ENCODE measurements around the gene PPARGC1A.

PPARGC1A gene

DNA sequence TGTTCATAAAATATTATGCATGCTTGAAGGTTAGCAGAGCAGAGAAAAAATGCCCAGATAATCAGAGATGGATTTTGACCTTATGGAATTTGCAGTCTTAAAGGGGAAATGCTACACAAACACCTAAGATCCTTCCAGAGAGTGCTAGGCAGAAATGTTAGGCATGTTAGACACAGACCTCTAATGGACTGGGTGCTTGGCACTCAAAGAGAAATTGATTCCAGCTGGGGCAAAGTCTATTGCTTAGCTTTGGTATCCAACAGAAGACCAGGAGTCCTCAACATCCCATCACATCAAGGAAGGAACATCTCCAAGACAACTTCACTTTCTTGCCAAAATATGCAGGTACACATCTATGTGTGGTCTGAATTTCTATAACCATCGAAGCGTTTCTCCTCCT lies 32.2 kb upstream of the PPARGC1A start:
- no peak overlapping the region for H3K27ac ChIP-seq
- TF ChIP-seq ZFX (IDR thresholded peaks at IDR 0.05), result no peak
- TF ChIP-seq, protein P1, sequence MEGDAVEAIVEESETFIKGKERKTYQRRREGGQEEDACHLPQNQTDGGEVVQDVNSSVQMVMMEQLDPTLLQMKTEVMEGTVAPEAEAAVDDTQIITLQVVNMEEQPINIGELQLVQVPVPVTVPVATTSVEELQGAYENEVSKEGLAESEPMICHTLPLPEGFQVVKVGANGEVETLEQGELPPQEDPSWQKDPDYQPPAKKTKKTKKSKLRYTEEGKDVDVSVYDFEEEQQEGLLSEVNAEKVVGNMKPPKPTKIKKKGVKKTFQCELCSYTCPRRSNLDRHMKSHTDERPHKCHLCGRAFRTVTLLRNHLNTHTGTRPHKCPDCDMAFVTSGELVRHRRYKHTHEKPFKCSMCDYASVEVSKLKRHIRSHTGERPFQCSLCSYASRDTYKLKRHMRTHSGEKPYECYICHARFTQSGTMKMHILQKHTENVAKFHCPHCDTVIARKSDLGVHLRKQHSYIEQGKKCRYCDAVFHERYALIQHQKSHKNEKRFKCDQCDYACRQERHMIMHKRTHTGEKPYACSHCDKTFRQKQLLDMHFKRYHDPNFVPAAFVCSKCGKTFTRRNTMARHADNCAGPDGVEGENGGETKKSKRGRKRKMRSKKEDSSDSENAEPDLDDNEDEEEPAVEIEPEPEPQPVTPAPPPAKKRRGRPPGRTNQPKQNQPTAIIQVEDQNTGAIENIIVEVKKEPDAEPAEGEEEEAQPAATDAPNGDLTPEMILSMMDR (conservative IDR thresholded peaks at IDR 0.05), result no peak

- H3K27ac ChIP-seq, result no peak overlapping the region
- no peak for TF ChIP-seq ZFX (IDR thresholded peaks at IDR 0.05)
- TF ChIP-seq, protein P1 (conservative IDR thresholded peaks at IDR 0.05), result no peak
These were observed 31.6 kb upstream of the PPARGC1A start for GRCh38 chr4:23921447-23921845.

DNA sequence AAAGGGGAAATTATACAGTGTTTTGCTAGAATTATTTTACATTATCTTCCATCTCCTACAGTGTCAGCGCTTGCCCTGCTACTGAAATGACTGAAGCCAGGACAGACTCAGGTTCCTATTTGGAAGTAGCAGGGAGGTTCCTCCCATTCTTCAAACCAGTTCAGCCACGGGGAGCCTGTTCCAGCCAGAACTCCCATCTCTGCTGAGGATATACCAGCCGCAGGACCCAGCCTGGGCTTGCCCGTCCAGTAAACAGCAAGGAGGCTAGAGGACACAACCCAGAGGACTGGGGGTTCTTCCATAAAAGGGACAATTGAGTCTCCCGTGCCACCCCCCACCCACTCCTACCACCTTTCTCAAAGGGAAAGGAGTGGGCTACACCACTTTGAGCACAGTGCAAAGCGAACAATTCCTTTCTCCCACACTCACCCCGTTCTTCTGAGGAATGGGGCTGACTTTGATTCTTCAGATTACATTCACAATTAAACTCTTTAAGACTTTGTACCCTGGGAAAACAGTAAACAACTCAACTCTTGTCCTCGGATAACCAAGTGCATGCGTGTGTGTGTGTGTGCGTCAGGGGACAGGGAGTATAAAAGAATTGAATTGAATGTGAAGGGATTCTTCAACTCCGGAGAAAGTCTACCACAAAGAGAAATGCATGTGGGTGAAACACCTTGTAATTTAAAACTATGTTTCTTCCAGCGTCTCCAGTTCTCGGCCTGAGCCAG lies 31.0 kb upstream of the PPARGC1A start:
- no peak overlapping the region for H3K27ac ChIP-seq
- TF ChIP-seq ZFX (IDR thresholded peaks at IDR 0.05), result no peak
- TF ChIP-seq, protein P1 (conservative IDR thresholded peaks at IDR 0.05), result no peak

DNA sequence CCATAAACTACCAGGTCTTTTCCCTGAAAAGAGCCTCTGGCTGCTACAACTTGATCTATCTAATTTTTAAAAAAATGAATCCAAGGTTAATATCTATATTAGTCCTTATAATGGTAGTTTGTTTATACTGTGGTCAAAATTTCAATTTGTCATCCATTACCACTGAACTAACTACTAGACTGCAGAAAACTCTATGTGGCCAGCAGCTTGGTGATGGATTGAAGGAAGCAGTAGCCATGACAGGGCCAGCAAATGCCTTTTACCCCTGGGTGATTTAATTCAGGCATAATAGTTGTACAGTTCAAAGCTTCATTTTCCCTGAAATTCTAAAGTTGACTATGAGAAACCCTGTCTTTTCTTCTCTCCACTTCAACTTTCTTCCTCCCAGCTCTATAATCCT lies 30.4 kb upstream of the PPARGC1A start:
- TF ChIP-seq ZFX (IDR thresholded peaks at IDR 0.05), result no peak
- TF ChIP-seq, protein P1 (conservative IDR thresholded peaks at IDR 0.05), result no peak
- H3K27ac ChIP-seq, result no peak overlapping the region

- H3K27ac ChIP-seq, result no peak overlapping the region
- TF ChIP-seq ZFX (IDR thresholded peaks at IDR 0.05), result no peak
- TF ChIP-seq, protein P1 (conservative IDR thresholded peaks at IDR 0.05), result no peak
These were observed 26.4 kb upstream of the PPARGC1A start for GRCh38 chr4:23916282-23916681.

GRCh38 chr4:23915459-23916132 lies 25.7 kb upstream of the PPARGC1A start:
- no peak overlapping the region for H3K27ac ChIP-seq
- no peak for TF ChIP-seq ZFX (IDR thresholded peaks at IDR 0.05)
- TF ChIP-seq, protein P1 (conservative IDR thresholded peaks at IDR 0.05), result no peak

DNA sequence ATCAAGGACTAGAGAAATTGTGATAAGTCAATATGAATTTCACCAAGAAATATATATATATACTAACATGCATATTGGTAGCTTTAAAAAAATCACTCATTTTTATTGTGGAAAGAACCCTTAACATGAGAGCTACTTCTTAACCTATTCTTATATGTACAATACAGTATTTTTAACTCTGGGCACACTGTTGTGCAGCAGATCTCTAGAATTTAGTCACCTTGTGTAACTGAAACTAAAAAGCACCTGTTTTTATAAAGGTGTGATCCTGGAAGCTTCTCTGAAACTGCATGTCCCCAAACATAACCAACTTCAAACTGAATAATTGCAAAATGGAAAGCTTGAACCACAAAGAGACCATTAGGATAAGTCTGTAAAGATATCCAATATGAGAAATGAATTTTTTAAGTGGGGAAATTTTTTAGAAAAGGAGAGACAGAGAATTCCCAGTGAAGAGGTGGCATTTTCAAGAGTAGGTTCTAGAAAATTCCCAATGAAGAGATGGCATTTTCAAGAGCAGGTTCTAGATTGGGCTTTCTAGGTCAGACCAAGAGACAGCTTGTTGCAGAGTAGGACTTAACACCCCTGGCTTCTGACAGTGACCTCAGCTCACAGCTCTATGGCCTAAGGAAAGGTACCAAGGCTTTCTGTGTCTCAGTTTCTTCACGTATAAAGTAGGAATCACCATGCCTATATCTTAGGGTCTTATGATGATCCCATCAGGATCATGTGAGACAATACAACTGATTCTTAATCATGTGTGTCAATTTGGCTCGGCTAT lies 22.0 kb upstream of the PPARGC1A start:
- TF ChIP-seq, protein P1 (conservative IDR thresholded peaks at IDR 0.05), result no peak
- TF ChIP-seq ZFX (IDR thresholded peaks at IDR 0.05), result no peak

More for the DNA sequence above, 22.0 kb upstream of the PPARGC1A start:
- H3K27ac ChIP-seq, result no peak overlapping the region
